Right lobe of liver (tissue), 4 donors: ENCODE results near the gene STK31.

Source experiments
- POLR2A ChIP-seq: fragments of 450-650 bp; IDR thresholded peaks from one replicate; pipeline ENCODE4 v1.6.1; 2017; ENCODE audit warnings: antibody characterized with exemption, mild to moderate bottlenecking
- TF ChIP-seq, protein P1 (sequence below), 4 donors: fragments of 200-600 bp in 3 of 4; fragments of 450-650 bp in 1 of 4; IDR thresholded peaks; one replicate each; pipeline versions ENCODE4 v1.5.1 to v1.8.0; 2016 to 2022; ENCODE audit warnings: antibody characterized with exemption in 4 of 4, mild to moderate bottlenecking in 2 of 4
- donor health status: DM: no; HTN: no; CAD: no.
- donor health status: DM: no; HTN: no; CAD: no.
- donor health status: DM: no; HTN: yes; CAD: no.

DNA sequence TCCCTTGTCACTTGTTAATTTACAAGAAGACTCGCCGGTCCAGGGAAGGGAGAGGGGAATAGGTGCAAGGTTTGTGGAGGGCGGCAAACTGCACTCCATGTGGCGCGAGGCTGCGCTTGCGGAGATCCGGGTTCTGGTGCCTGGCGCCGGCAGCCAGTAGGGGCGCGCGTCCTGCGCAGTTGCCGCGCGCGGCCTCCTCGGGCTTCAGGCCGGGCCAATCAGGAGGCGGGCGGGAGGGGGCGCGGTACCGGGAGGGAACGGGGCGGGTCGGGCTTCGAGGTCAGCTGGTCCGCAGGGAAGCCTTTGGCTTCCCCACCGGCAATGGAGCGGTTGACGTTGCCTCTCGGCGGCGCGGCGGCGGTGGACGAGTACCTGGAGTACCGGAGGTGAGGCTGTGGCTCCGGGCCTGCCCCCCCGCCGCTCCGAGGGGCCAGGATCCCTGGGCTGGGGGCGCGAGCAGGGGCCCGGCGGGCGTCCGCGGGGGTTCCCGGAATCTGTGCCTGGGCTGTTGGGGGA, 30.1 kb upstream of the STK31 start, which contains the start of gene FAM221A:
- TF ChIP-seq, protein P1, sequence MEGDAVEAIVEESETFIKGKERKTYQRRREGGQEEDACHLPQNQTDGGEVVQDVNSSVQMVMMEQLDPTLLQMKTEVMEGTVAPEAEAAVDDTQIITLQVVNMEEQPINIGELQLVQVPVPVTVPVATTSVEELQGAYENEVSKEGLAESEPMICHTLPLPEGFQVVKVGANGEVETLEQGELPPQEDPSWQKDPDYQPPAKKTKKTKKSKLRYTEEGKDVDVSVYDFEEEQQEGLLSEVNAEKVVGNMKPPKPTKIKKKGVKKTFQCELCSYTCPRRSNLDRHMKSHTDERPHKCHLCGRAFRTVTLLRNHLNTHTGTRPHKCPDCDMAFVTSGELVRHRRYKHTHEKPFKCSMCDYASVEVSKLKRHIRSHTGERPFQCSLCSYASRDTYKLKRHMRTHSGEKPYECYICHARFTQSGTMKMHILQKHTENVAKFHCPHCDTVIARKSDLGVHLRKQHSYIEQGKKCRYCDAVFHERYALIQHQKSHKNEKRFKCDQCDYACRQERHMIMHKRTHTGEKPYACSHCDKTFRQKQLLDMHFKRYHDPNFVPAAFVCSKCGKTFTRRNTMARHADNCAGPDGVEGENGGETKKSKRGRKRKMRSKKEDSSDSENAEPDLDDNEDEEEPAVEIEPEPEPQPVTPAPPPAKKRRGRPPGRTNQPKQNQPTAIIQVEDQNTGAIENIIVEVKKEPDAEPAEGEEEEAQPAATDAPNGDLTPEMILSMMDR (IDR thresholded peaks at IDR 0.05), result peak; percentile 67 to 77 (median 72)
- TF ChIP-seq POLR2A, result no peak
